ENCODE results near the gene DDX42.

DDX42 gene

GRCh38 chr17:63774141-63774968 is at the start of gene DDX42:
TSS of gene DDX42 (plus strand) at chr17:63774170. CDS start at chr17:63787050, 12,880 bp downstream.
- DNase-seq (ENCODE audit: low read depth), result peak; percentile 67

- DNase-seq (ENCODE audit: low read depth), result no peak
These were observed 38.3 kb upstream of the DDX42 start for GRCh38 chr17:63735691-63736090.

GRCh38 chr17:63740464-63741142 is 33.4 kb upstream of the DDX42 start:
- peak; percentile 19 for DNase-seq (ENCODE audit: low read depth)

- no peak for DNase-seq (ENCODE audit: low read depth)
These were observed 32.9 kb upstream of the DDX42 start for GRCh38 chr17:63741143-63741407.

GRCh38 chr17:63741408-63742173 is 32.4 kb upstream of the DDX42 start, which contains the start of gene STRADA:
TSS of gene STRADA (minus strand) at chr17:63741799. CDS start at chr17:63728369, 13,430 bp downstream.
- DNase-seq (ENCODE audit: low read depth), result peak; percentile 97

GRCh38 chr17:63751806-63752205 is 22.2 kb upstream of the DDX42 start:
- no peak for DNase-seq (ENCODE audit: low read depth)

GRCh38 chr17:63752707-63753106 is 21.3 kb upstream of the DDX42 start:
- no peak for DNase-seq (ENCODE audit: low read depth)

- no peak for DNase-seq (ENCODE audit: low read depth)
These were observed 20.8 kb upstream of the DDX42 start for GRCh38 chr17:63753215-63753614.

- DNase-seq (ENCODE audit: low read depth), result no peak
These were observed 19.9 kb upstream of the DDX42 start for GRCh38 chr17:63754046-63754445.

GRCh38 chr17:63758428-63758827 is 15.5 kb upstream of the DDX42 start:
- DNase-seq (ENCODE audit: low read depth), result no peak

- DNase-seq (ENCODE audit: low read depth), result peak; percentile 35
These were observed 13.0 kb upstream of the DDX42 start for GRCh38 chr17:63760771-63761539.

GRCh38 chr17:63762161-63763078 is 11.6 kb upstream of the DDX42 start:
- DNase-seq (ENCODE audit: low read depth), result no peak

- no peak for DNase-seq (ENCODE audit: low read depth)
These were observed 9.3 kb upstream of the DDX42 start for GRCh38 chr17:63764716-63765115.

- DNase-seq (ENCODE audit: low read depth), result no peak
These were observed 7.2 kb upstream of the DDX42 start for GRCh38 chr17:63766754-63767153.

- DNase-seq (ENCODE audit: low read depth), result no peak
These were observed 5.5 kb upstream of the DDX42 start for GRCh38 chr17:63768433-63768832.

- peak; percentile 46 for DNase-seq (ENCODE audit: low read depth)
These were observed 1.1 kb upstream of the DDX42 start for GRCh38 chr17:63772801-63773271.

- peak; percentile 100 for DNase-seq (ENCODE audit: low read depth)
These were observed 464 bp upstream of the DDX42 start, which contains the start of gene CCDC47 for GRCh38 chr17:63773272-63774140. TSS of gene CCDC47 (minus strand) at chr17:63773597. CDS start at chr17:63766175, 7,422 bp downstream.

- DNase-seq (ENCODE audit: low read depth), result peak; percentile 30
These were observed 947 bp downstream of the DDX42 start for GRCh38 chr17:63774969-63775265.

- peak; percentile 18 for DNase-seq (ENCODE audit: low read depth)
These were observed 1.4 kb downstream of the DDX42 start for GRCh38 chr17:63775420-63775819.

- peak; percentile 25 for DNase-seq (ENCODE audit: low read depth)
These were observed 6.5 kb downstream of the DDX42 start for GRCh38 chr17:63780507-63780906.

Measured in EH (cell line).